GM21528 (cell line): Measurements from ENCODE around the gene SERTAD3.
"Not testable (repeated sequence)": the region's sequence is repeated elsewhere in the genome, so short reads cannot be mapped to it uniquely, and the experiment has no call there.

Experiments used
- ATAC-seq: cut with Tn5 transposase; IDR thresholded peaks from one replicate; pipeline ENCODE4 v1.9.1; 2021; ENCODE audit warnings: mild to moderate bottlenecking, moderate library complexity; ENCODE audit not compliant: unreplicated experiment, low FRiP score

The SERTAD3 gene

GRCh38 chr19:40411958-40412499, 32.1 kb downstream of the SERTAD3 start:
- no peak for ATAC-seq

- ATAC-seq = no peak
Observed at GRCh38 chr19:40411125-40411842, 32.9 kb downstream of the SERTAD3 start.

- no peak for ATAC-seq
Observed at GRCh38 chr19:40410030-40410389, 34.1 kb downstream of the SERTAD3 start.

GRCh38 chr19:40408598-40408925, 35.6 kb downstream of the SERTAD3 start:
- ATAC-seq = not testable (repeated sequence)

- no peak for ATAC-seq
Observed at GRCh38 chr19:40407714-40408597, 36.2 kb downstream of the SERTAD3 start.

GRCh38 chr19:40403262-40403984, 40.7 kb downstream of the SERTAD3 start:
- ATAC-seq = peak; percentile 64

GRCh38 chr19:40400559-40400958, 43.6 kb downstream of the SERTAD3 start:
- no peak for ATAC-seq

GRCh38 chr19:40398417-40399131, 45.6 kb downstream of the SERTAD3 start:
- no peak for ATAC-seq

- ATAC-seq = no peak
Observed at GRCh38 chr19:40397568-40397906, 46.6 kb downstream of the SERTAD3 start.

GRCh38 chr19:40396886-40397567, 47.1 kb downstream of the SERTAD3 start:
- no peak for ATAC-seq

- no peak for ATAC-seq
Observed at GRCh38 chr19:40395956-40396355, 48.2 kb downstream of the SERTAD3 start.

GRCh38 chr19:40394816-40395210, 49.3 kb downstream of the SERTAD3 start:
- ATAC-seq = no peak

GRCh38 chr19:40393894-40394815, 50.0 kb downstream of the SERTAD3 start:
- ATAC-seq = no peak

- no peak for ATAC-seq
Observed at GRCh38 chr19:40392894-40393517, 51.1 kb downstream of the SERTAD3 start.

GRCh38 chr19:40392123-40392522, 52.0 kb downstream of the SERTAD3 start:
- ATAC-seq = no peak
